GM10266 (cell line): ENCODE measurements around the gene ANO2.

Source experiments
- DNase-seq: peaks from one replicate; pipeline ENCODE4 v3.0.0; 2012; ENCODE audit errors: extremely low spot score
- CTCF ChIP-seq: IDR thresholded peaks from 2 replicates; pipeline ENCODE4 v1.5.1; 2012; ENCODE audit warnings: mild to moderate bottlenecking, low read depth; ENCODE audit not compliant: control insufficient read depth, insufficient read depth; ENCODE audit errors: missing control alignments

Gene ANO2

GRCh38 chr12:5768581-5769196 is 176.4 kb downstream of the ANO2 start:
- DNase-seq: no peak
- TF ChIP-seq CTCF: no peak

- DNase-seq: no peak
- no peak for TF ChIP-seq CTCF
Observed at GRCh38 chr12:5768171-5768570, 176.9 kb downstream of the ANO2 start.

GRCh38 chr12:5758347-5758746 is 186.7 kb downstream of the ANO2 start:
- no peak for DNase-seq
- no peak for TF ChIP-seq CTCF

GRCh38 chr12:5756338-5756842 is 188.7 kb downstream of the ANO2 start:
- no peak for TF ChIP-seq CTCF

GRCh38 chr12:5748027-5748426 is 197.0 kb downstream of the ANO2 start:
- no peak for DNase-seq
- TF ChIP-seq CTCF: no peak

More at GRCh38 chr12:5756338-5756842, 188.7 kb downstream of the ANO2 start:
- DNase-seq: no peak

- no peak for DNase-seq
- no peak for TF ChIP-seq CTCF
Observed at GRCh38 chr12:5746917-5747316, 198.1 kb downstream of the ANO2 start.

- DNase-seq: no peak
- TF ChIP-seq CTCF: no peak
Observed at GRCh38 chr12:5746036-5746908, 198.8 kb downstream of the ANO2 start.
